PC-9 (cell line): ENCODE measurements around the gene ATP2B3.

Source experiments
- CTCF ChIP-seq: fragments of 200-600 bp; sonication (generic); conservative IDR thresholded peaks from 2 replicates; pipeline ENCODE4 v1.6.1; 2017; ENCODE audit warnings: mixed run types, antibody characterized with exemption, mild to moderate bottlenecking, moderate library complexity
- EZH2 ChIP-seq: fragments of 200-600 bp; sonication (generic); IDR thresholded peaks from 2 replicates; pipeline ENCODE4 v1.8.0; 2017; ENCODE audit warnings: antibody characterized with exemption, low read depth

DNA sequence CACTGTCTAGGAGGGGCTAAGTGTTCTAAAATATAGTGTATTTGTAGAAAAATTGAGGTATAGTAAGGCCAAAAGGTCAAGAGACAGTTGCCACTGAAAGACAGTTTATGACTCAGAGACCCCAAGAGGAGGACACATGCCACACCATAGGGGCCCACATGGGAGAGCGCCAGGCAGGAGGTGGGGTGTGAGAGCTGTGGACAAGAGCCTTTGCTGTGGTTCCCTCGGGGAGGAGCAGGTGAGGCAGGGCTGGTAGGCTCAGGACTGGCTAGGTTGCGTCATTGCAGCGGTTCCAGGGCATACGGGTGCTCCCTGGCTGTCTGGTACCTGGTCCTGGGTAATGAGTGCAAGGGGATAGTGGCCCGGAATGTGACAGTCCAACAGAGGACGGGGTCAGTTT, 43.9 kb downstream of the ATP2B3 start:
- TF ChIP-seq EZH2 (no peak), CTCF (no peak)
